ENCODE measurements around the gene CPSF4.

Gene CPSF4

GRCh38 chr7:99433158-99433557 lies 5.6 kb upstream of the CPSF4 start:
- Mint-ChIP-seq H3K4me3 (no peak overlapping the region), H3K27me3 (ENCODE audit: low read depth, poor library complexity) (no peaks in the 10 kb centered on the region), H3K27ac (peak overlapping the region; percentile 42), H3K4me1 (peaks cover 26% of the 10 kb centered on the region), H3K9me3 (no peaks in the 10 kb centered on the region), H3K36me3 (ENCODE audit: low read depth) (peaks cover 50% of the 10 kb centered on the region)
- no peak for DNase-seq
- TF ChIP-seq CTCF (IDR thresholded peaks at IDR 0.05), result no peak

DNA sequence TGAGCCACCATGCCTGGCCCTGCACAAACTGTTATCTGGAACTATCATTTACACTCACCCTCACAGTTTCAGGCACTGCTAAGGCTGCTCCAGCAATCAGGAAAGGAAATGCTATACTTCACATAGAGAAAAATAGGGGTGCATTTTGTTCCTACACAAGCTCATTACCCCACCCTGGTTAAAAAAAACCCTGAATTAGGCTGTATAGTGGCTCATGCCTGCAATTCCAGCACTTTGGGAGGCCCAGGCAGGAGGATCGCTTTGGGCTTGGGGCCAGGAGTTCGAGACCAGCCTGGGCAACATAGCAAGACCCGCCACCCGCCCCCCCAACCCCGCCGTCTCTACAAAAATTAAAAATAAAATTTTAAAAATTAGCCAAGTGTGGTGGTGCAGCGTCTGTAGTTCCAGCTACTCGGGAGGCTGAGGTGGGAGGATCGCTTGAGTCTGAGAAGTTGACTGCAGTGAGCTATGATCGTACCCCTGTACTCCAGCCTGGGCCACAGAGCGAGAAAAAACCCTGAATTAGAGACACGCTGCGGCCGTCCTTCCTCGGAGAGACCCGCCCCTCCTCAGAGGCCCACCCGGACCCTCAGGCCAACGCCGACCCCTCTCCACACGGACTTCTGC lies 684 bp upstream of the CPSF4 start:
- Mint-ChIP-seq H3K9me3 (no peaks in the 10 kb centered on the region), H3K4me3 (peak overlapping the region; percentile 100), H3K27ac (peak overlapping the region; percentile 98), H3K4me1 (peaks cover 32% of the 10 kb centered on the region), H3K36me3 (ENCODE audit: low read depth) (peaks cover 31% of the 10 kb centered on the region), H3K27me3 (ENCODE audit: low read depth, poor library complexity) (no peaks in the 10 kb centered on the region)
- no peak for DNase-seq
- no peak for TF ChIP-seq CTCF (IDR thresholded peaks at IDR 0.05)

GRCh38 chr7:99440195-99440594 lies 1.5 kb downstream of the CPSF4 start:
- H3K4me3 Mint-ChIP-seq, result peak overlapping the region; percentile 100
- peaks cover 27% of the 10 kb centered on the region for H3K4me1 Mint-ChIP-seq
- no peaks in the 10 kb centered on the region for H3K9me3 Mint-ChIP-seq
- H3K27me3 Mint-ChIP-seq (ENCODE audit: low read depth, poor library complexity), result peaks cover 3% of the 10 kb centered on the region
- TF ChIP-seq CTCF (IDR thresholded peaks at IDR 0.05), result no peak
- peaks cover 28% of the 10 kb centered on the region for H3K36me3 Mint-ChIP-seq (ENCODE audit: low read depth)
- no peak for DNase-seq
- peak overlapping the region; percentile 42 for H3K27ac Mint-ChIP-seq

- Mint-ChIP-seq H3K4me1 (peaks cover 5% of the 10 kb centered on the region), H3K27me3 (ENCODE audit: low read depth, poor library complexity) (peaks cover 3% of the 10 kb centered on the region), H3K27ac (no peak overlapping the region), H3K9me3 (no peaks in the 10 kb centered on the region), H3K36me3 (ENCODE audit: low read depth) (peaks cover 69% of the 10 kb centered on the region), H3K4me3 (no peak overlapping the region)
- no peak for DNase-seq
- TF ChIP-seq CTCF (IDR thresholded peaks at IDR 0.05), result no peak
Observed at GRCh38 chr7:99446096-99446495, 7.4 kb downstream of the CPSF4 start.

- H3K4me3 Mint-ChIP-seq, result no peak overlapping the region
- peaks cover 70% of the 10 kb centered on the region for H3K36me3 Mint-ChIP-seq (ENCODE audit: low read depth)
- no peak for TF ChIP-seq CTCF (IDR thresholded peaks at IDR 0.05)
- DNase-seq, result no peak
- H3K27ac Mint-ChIP-seq, result no peak overlapping the region
- no peaks in the 10 kb centered on the region for H3K9me3 Mint-ChIP-seq
- no peaks in the 10 kb centered on the region for H3K4me1 Mint-ChIP-seq
- peaks cover 5% of the 10 kb centered on the region for H3K27me3 Mint-ChIP-seq (ENCODE audit: low read depth, poor library complexity)
Observed at GRCh38 chr7:99447943-99448342, 9.2 kb downstream of the CPSF4 start.

DNA sequence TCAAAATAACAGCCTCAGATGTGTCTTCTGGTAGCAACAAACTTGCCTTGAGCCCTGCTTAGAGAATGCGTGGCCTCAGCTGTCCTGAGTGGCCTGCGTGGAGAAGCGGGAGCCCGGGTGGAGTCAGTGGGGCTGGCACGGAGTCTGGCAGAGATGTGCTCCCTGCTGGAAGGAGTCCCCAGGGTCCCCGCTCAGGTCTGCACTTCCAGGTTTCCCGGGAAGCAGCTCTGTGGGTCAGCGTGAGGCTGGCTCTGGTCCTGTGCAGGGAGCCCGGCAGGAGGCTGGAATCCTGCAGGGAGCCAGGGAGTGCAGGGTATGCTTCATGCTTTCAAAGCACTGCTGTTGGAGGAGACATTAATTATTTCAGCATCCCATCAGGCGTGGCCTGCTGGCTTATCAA lies 10.1 kb downstream of the CPSF4 start:
- Mint-ChIP-seq H3K36me3 (ENCODE audit: low read depth) (peaks cover 71% of the 10 kb centered on the region), H3K27me3 (ENCODE audit: low read depth, poor library complexity) (peaks cover 5% of the 10 kb centered on the region), H3K4me3 (no peak overlapping the region), H3K4me1 (no peaks in the 10 kb centered on the region), H3K9me3 (no peaks in the 10 kb centered on the region), H3K27ac (no peak overlapping the region)
- DNase-seq, result no peak
- TF ChIP-seq CTCF (IDR thresholded peaks at IDR 0.05), result no peak
